GM21619 (cell line): ENCODE measurements around the gene EXD3.

Experiments
- ATAC-seq: cut with Tn5 transposase; IDR thresholded peaks from one replicate; pipeline ENCODE4 v1.9.1; 2021; ENCODE audit not compliant: unreplicated experiment

Gene EXD3

DNA sequence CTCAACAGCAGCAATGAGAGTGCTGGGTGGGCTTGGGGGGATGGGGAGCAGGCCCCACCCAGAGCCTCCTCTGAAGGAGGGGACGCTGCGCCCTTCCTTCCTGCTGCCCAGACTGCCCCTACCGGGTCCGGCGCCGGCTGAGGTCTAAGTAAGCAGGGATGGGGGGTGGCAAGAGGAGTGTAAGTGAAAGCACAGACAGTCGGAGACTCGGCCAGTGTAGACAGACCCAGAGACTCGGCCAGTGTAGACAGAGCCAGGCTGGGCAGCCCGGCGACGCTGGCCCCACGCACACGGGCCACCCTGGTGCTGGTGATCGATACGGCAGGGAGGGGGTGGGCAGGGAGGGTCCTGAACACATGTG, 25.6 kb upstream of the EXD3 start:
- ATAC-seq, result no peak

DNA sequence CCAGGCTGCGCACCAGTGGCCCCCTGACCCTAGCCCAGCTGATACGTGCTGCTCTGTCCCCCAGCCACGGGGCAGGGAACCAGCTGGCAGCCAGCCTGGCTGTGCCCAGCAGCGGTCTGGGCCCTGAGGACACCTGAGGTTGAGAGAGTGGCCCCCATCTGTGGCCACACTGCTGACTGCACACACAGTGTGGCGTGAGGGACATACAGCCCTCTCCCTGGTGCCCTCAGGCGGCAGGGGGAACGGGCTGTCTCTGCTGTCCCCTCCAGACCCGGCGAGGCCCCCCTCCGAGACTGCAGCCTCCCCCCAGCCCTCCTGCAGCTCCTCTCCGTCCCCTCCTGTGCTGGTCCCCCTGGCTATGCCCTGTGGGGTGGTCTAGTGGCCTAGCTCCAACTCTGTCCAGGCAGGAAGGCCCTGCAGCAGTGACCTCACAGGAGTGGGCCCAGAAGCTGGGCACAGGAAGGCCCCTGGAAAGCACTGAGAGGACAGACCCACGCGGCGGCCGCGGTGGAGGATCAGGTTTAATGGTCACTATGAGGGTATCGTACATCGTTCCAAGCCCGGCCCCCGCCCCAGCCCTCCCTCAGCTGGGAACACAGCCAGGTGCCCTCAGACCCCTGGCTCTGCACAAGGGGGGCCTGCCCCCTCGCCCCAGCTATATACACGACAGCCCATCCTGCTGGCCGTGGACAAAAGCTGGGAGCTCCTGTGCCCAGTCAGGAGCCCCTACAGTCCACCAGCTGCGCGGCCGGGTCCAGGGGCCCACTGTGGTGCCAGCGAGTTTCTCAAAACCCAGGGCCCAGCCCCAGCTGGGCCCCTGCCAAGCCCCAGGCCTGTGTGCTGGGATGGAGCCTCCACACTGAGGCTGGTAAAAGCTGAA, 25.0 kb upstream of the EXD3 start:
- no peak for ATAC-seq

DNA sequence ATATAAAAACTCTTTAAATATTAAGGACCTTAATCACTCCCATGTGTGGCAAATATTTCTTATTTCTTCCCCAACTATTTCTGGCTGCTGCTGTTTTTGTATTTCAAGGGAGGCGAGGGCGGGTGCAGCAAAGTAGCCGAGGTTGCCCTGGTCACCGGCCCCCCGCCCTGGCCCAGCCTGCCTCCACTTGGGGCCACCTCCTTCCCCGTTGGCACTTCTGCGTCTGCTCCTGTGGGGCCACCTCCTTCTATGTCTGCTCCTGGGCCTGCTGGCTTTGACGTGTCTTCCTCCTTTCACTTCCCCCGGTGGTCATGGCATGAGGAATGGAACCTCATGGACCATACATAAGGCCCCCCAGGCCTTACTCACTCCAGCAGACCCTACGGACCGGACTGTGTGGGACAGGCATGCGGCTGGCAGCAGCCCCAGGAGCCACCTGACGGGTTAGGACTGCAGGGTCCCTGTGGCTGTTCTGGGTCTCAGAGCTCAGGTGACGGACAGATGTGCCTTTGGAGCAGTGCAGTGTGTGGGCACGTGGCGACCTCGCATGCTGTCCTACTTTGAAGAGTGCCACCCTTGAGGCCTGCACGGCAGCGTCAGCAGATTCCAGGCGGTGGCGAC, 24.0 kb upstream of the EXD3 start:
- no peak for ATAC-seq

DNA sequence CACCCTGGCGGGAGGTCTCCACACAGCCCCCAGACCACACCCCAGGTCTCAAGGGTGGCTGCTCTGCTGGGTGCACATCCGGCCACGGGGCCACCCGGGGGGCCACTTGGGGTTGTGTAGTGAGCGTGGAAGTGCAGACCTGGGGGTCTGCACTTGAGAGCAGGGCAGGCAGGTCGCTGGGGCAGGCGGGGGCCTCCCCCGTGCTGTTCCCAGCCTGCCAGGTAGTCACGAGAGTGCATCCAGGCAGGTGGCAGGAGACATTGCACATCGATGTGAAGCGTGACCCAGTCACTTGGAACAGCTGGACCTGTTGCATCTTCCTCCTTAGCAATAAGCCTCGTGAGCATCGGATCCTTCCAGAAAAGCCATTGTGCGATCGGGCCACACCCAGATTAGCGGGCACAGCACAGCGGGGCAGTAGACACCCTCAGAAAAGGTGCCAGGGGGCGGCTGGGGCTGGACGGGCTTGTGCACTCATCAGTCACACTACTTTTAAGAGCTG, 23.0 kb upstream of the EXD3 start:
- no peak for ATAC-seq

DNA sequence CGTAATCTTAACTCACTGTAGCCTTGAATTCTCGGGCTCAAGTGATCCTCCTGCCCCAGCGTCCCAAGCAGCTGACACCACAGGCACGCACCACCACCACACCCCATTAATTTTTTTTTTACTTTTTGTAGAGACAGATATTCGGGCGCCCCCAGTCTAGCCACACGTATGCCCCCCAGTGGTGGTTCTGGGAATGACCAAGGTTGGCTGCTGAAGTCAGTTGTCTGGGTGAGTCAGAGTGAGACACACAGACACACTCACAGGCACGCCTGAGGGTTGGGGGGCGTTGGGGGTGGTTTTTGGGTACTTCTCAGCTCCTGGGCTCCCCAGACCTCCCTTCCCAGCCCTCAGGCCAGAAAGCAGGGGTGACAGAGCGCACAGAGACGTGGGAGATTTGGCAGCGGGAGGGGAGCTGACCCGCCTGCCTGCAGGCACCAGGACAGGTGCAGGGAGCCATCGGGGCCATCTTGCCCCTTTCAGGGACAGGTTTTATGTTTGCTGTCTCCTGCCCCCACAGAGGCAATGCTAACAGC, 22.4 kb upstream of the EXD3 start:
- ATAC-seq, result no peak

DNA sequence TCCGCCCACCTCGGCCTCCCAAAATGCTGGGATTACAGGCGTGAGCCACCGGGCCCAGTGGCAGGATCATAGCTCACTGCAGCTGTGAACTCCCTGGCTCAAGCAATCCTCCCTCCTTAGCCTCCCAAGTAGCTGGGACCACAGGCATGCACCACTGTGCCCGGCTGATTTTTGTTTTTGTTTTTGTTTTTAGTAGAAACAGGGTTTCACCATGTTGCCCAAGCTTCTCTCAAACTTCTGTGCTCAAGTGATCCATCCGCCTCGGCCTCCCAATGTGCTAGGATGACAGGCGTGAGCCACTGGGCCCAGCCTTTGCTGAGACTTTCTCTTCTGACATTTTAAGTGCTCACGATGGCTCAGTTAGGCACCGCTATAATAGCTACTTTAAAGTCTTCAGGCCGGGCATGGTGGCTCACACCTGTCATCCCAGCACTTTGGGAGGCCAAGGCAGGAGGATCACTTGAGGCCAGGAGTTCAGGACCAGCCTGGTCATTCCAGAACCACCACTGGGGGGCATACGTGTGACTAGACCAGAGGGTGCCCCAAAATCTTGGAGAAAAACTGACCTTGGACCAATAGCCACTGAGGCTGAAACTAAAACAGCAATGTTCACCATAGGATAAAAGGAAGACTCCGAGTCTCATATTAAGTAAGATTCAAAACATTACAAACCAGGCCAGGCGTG, 21.3 kb upstream of the EXD3 start:
- no peak for ATAC-seq

GRCh38 chr9:137441935-137442321, 19.0 kb upstream of the EXD3 start:
- no peak for ATAC-seq

DNA sequence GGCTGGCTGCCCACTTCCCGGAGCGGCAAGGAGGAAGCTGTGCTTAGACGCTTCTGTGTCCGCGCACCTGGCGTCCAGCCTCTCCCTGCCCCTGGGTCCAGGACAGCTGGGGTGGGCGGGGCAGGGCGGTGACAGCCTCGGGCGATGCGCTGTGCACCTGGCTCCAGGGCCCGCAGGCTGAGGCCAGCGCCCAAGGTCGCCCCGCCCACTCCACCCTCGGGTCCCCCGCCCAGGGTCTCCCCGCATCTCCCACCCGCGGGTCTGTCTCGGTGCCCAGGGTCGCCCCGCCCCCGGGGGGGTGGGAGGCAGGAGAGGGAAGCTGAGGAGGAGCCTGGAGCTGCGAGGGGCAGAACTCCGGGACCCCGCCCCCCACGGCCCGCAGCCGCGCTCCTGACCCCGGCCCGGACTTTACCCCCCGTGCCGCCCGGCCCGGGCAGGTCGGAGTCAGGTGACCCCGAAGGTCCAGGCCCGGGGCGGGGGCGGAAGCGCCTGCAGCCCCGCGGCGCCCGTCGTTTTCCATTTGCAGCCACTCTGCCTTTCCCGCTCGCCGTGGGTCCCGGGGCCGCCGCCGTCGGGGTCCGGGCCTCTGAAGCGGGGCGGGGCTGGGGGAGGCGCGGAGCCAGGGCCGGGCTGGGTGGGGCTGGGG, 18.4 kb upstream of the EXD3 start, which contains the start of gene ENTPD8:
ENTPD8 (minus strand) TSS at position 69 of the 646 bp plus-strand sequence. CDS start 3,072 bp downstream, outside the sequence.
- no peak for ATAC-seq

GRCh38 chr9:137439158-137439714, 16.3 kb upstream of the EXD3 start:
- no peak for ATAC-seq

DNA sequence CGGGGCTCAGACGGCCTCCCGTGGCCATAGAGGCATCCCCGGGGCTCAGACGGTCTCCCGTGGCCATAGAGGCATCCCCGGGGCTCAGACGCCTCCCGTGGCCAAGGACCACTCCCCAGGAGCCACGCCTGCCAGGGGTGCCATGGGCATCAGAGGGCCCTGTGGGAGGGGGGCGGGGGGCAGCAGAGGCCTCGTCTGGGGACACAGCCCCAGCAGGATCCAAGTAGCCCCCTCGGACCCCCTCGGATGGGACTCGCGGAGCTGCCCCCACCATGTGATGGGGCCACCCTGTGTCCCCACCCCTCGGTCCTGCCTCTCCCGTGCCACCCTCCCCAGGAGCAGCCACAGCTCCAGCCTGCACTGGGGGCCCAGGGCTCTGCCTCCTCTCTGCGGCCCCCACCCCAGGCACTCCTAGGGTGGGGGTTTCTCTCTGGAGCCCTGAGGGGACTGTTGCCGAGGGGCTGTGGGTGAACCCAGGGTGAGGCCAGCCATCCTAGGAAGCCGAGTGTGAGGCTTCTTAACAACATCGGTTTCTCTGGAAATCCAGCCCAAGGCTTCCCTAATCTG, 15.7 kb upstream of the EXD3 start:
- no peak for ATAC-seq

DNA sequence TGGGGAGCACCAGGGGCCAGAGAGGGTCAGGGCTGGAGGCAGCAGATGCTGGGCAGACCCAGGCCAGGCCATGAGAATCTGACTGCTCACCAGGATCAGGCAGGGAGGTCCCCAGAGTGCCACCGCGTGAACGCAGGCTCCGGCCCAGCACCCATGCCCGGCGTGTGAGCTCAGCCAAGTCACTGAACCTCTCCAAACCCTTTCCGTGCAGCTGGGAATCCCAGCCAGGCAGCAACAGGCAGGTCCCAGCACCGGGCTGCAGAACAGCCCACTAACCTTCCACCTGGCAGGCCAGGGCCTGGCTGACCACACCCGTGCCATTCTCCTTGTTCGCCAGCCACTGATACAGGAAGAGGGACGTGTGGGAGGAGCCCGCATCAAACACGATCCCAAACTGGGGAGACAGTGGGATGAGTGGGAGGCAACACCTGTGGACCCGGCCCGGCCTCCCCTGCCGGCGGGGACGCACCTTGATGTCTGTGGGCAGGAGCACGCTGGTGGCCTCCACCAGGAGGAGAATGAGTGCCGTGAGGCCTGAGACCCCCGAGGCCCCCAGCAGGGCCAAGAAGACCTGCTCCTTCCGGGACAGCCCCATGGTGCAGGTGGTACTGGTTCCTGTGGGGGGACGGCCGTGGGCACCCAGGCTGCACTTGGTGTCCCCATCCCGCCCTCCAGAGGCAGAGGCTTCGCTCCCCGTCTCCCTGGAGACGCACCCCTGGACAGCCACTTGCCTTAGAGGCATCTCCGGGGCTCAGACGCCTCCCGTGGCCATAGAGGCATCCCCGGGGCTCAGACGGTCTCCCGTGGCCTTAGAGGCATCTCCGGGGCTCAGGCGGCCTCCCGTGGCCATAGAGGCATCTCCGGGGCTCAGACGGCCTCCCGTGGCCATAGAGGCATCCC, 15.0 kb upstream of the EXD3 start:
- ATAC-seq, result no peak

- ATAC-seq, result no peak
Measured at GRCh38 chr9:137436761-137437600, 14.0 kb upstream of the EXD3 start.

DNA sequence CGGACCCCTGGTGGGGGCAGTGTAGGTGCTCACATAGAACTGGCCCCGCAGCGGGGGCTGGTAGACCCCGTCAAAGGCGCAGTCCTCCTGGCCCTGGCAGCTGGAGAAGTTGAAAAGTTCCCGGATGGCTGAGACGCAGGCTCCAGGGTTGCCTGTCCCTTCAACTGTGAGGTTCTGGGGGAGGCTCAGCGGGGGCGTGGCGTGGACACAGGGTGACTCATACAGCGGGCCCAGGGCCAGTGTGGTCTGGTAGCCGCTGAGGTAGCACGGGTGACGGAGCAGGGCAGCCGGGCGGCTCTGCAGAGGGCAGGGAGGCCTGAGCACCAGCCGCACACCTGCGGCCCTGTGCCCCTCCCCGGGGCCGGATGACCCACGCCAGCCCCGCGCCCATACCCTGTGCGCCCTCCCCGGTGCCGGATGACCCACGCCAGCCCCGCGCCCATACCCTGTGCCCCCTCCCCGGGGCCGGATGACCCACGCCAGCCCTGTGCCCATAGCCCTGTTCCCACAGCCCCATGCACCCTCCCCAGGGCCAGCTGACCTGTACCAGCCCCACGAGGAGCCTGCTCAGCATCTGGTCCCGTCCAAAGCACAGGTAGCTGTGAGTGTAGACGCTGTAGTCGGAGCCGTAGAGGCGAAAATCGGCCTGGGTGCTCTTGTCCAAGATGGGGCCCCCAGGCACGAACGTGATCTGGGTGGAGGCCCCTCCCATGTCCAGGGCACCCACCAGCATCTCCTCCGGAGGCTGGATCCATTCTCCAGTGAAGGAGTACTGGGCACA, 13.2 kb upstream of the EXD3 start:
- no peak for ATAC-seq

GRCh38 chr9:137435381-137435891, 12.5 kb upstream of the EXD3 start:
- no peak for ATAC-seq

DNA sequence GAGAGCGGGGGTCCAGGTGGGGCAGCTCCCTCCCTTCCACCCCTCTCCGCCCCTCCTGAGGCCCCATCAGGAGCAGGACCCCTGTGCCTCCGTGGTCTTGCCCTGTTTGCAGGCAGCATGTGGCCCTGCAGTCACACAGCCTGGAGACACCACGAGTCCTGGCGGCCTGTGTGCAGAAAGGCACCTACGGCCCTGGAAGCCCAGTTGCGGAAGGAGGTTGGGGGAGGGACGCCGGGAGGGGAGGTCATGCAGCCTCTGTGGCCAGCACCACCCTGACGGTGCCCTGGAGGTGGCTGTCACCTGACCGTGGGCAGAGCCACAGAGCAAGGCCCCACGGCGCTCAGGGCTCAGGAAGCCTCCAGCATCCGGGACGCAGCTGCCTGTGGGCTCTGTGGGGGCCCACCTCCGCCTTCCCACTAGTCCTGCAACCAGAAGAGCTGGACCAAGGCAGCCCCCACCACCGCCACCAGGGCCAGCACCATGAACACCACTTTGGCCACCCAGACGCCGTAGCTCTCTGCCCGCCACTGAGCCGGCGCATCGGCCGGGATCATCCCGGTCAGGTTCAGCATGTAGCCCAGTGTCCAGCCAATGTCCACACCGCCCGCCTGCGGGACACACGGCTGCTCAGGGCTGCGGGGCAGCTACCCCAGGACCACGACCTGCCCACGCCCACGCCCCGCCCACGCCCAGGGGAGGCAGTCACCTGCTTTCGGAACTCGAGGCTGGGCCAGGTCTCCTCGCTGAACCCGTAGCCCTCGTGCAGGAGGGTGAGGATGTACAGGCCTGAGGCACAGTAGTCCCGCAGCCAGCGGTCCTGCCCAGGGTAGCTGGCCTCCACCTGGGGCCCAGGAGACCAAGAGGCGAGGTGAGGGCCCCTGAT, 11.8 kb upstream of the EXD3 start:
- no peak for ATAC-seq

DNA sequence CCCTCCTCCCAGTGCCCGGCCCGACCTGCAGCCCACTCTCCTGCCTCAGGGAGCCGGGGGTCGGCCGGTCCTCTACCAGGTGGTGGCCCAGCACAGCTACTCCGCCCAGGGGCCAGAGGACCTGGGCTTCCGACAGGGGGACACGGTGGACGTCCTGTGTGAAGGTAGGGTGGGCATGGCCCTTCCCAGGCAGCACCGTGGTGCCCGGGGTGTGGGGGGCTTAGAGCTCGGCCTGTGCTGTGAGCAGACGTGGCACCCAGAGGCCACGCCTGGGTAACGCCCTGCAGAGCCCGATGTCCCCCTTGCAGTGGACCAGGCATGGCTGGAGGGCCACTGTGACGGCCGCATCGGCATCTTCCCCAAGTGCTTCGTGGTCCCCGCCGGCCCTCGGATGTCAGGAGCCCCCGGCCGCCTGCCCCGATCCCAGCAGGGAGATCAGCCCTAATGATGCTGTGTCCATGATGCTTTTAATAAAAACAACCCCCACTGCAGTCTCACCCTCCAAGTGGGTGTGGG, 11.0 kb upstream of the EXD3 start:
- no peak for ATAC-seq
